ENCODE measurements around the gene ZC3H18.

GRCh38 chr16:88585927-88586581, 15.9 kb downstream of the ZC3H18 start:
- TF ChIP-seq FOXK2 (IDR thresholded peaks at IDR 0.05) (no peak), SUZ12 (IDR thresholded peaks at IDR 0.05) (no peak), L3MBTL2 (conservative IDR thresholded peaks at IDR 0.05) (no peak), SP1 (IDR thresholded peaks at IDR 0.05) (no peak), FOXA1 (IDR thresholded peaks at IDR 0.05) (no peak), TARDBP (IDR thresholded peaks at IDR 0.05) (no peak), BHLHE40 (IDR thresholded peaks at IDR 0.05; ENCODE audit: borderline replicate concordance) (no peak)

All from HEK293T (cell line).